Measurements from ENCODE around the gene LETM1. TPM values are rescaled to one million over a fixed set of nuclear protein-coding genes. Genes with fewer than 3 reads are reported as not detected.

The LETM1 gene
- total and polyA plus RNA-seq, 2 of the 13 experiments (the other 11 are each of a cell fraction or from before 2014, with no cell fraction given) = 9.7 to 41.6 TPM

GRCh38 chr4:1856071-1856942, at the start of gene LETM1 (continued):
- no peak for TF ChIP-seq U2AF2 (IDR thresholded peaks at IDR 0.05; ENCODE audit: low read depth, low read length)
- TF ChIP-seq NFRKB (IDR thresholded peaks at IDR 0.05) = no peak
- no peak; the same call in 1 of the 2 replicates for TF ChIP-seq ZFP36L1 (CRISPR knock-in tag; IDR thresholded peaks at IDR 0.05)
- TF ChIP-seq SIN3B (IDR thresholded peaks at IDR 0.05; ENCODE audit: low read length) = no peak
- peak; percentile 65; the same call in 1 of the 2 replicates for TF ChIP-seq ZNF607 (CRISPR knock-in tag; IDR thresholded peaks at IDR 0.05; ENCODE audit: borderline replicate concordance)
- TF ChIP-seq, protein P1, sequence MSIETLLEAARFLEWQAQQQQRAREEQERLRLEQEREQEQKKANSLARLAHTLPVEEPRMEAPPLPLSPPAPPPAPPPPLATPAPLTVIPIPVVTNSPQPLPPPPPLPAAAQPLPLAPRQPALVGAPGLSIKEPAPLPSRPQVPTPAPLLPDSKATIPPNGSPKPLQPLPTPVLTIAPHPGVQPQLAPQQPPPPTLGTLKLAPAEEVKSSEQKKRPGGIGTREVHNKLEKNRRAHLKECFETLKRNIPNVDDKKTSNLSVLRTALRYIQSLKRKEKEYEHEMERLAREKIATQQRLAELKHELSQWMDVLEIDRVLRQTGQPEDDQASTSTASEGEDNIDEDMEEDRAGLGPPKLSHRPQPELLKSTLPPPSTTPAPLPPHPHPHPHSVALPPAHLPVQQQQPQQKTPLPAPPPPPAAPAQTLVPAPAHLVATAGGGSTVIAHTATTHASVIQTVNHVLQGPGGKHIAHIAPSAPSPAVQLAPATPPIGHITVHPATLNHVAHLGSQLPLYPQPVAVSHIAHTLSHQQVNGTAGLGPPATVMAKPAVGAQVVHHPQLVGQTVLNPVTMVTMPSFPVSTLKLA (IDR thresholded peaks at IDR 0.05) = no peak
- no peak for TF ChIP-seq KLF13 (CRISPR knock-in tag; IDR thresholded peaks at IDR 0.05)
- TF ChIP-seq HOXA3 (CRISPR knock-in tag; IDR thresholded peaks at IDR 0.05) = peak; percentile 92
- no peak; a peak in 1 of 4 replicates for TF ChIP-seq EP300 (IDR thresholded peaks at IDR 0.05; ENCODE audit: low read depth in 2 of 2, low read length in 2 of 2)
- TF ChIP-seq EP300 (CRISPR knock-in tag; IDR thresholded peaks at IDR 0.05; ENCODE audit: borderline replicate concordance) = no peak
- TF ChIP-seq RFX1 (IDR thresholded peaks at IDR 0.05) = no peak
- TF ChIP-seq, protein P2, sequence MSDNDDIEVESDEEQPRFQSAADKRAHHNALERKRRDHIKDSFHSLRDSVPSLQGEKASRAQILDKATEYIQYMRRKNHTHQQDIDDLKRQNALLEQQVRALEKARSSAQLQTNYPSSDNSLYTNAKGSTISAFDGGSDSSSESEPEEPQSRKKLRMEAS (IDR thresholded peaks at IDR 0.05) = peak; percentile 79
- no peak for TF ChIP-seq ZNF30 (CRISPR knock-in tag; IDR thresholded peaks at IDR 0.05)
- TF ChIP-seq ZNF780A (CRISPR knock-in tag; IDR thresholded peaks at IDR 0.05) = no peak
- TF ChIP-seq SP140L (CRISPR knock-in tag; IDR thresholded peaks at IDR 0.05; ENCODE audit: borderline replicate concordance) = no peak
- TF ChIP-seq DNMT1 (CRISPR knock-in tag; IDR thresholded peaks at IDR 0.05) = 0 out of 2 replicates have a peak, but pooled peaks have one; percentile 82
- no peak for TF ChIP-seq MED13 (CRISPR knock-in tag; IDR thresholded peaks at IDR 0.05)
- TF ChIP-seq ZNF512B (CRISPR knock-in tag; IDR thresholded peaks at IDR 0.05; ENCODE audit: borderline replicate concordance) = 0 out of 2 replicates have a peak, but pooled peaks have one; percentile 58
- no peak for TF ChIP-seq TCF12 (IDR thresholded peaks at IDR 0.05)
- TF ChIP-seq TCF12 (CRISPR knock-in tag; IDR thresholded peaks at IDR 0.05) = 0 out of 2 replicates have a peak, but pooled peaks have one; percentile 37
- TF ChIP-seq, protein P3, sequence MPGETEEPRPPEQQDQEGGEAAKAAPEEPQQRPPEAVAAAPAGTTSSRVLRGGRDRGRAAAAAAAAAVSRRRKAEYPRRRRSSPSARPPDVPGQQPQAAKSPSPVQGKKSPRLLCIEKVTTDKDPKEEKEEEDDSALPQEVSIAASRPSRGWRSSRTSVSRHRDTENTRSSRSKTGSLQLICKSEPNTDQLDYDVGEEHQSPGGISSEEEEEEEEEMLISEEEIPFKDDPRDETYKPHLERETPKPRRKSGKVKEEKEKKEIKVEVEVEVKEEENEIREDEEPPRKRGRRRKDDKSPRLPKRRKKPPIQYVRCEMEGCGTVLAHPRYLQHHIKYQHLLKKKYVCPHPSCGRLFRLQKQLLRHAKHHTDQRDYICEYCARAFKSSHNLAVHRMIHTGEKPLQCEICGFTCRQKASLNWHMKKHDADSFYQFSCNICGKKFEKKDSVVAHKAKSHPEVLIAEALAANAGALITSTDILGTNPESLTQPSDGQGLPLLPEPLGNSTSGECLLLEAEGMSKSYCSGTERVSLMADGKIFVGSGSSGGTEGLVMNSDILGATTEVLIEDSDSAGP (CRISPR knock-in tag; IDR thresholded peaks at IDR 0.05; ENCODE audit: borderline replicate concordance) = peak; percentile 86
- TF ChIP-seq BORCS8-MEF2B (CRISPR knock-in tag; IDR thresholded peaks at IDR 0.05) = peak; percentile 78
- 0 out of 2 replicates have a peak, but pooled peaks have one; percentile 36 for TF ChIP-seq ZBTB44 (CRISPR knock-in tag; IDR thresholded peaks at IDR 0.05)
